Progenitor cell of endocrine pancreas (in vitro differentiated cells): ENCODE measurements around the gene GPSM3. TPM values are rescaled to one million over a fixed set of nuclear protein-coding genes. Genes with fewer than 3 reads are reported as not detected.

Experiments used
- DNase-seq: peaks from one replicate; pipeline ENCODE4 v3.0.0; 2021; ENCODE audit warnings: low spot score; ENCODE audit not compliant: unreplicated experiment
- H3K27ac Mint-ChIP-seq: 2 replicates; pipeline ENCODE4 v1.8.0; 2021; ENCODE audit warnings: mild to moderate bottlenecking, moderate library complexity, mixed read lengths
- H3K27me3 Mint-ChIP-seq: 2 replicates; pipeline ENCODE4 v1.8.0; 2021; ENCODE audit warnings: mixed read lengths
- H3K36me3 Mint-ChIP-seq: 2 replicates; pipeline ENCODE4 v1.8.0; 2022; ENCODE audit warnings: mixed read lengths; ENCODE audit not compliant: insufficient read depth
- H3K4me1 Mint-ChIP-seq: 2 replicates; pipeline ENCODE4 v1.8.0; 2021; ENCODE audit warnings: low read depth, mixed read lengths
- H3K4me3 Mint-ChIP-seq: 2 replicates; pipeline ENCODE4 v1.8.0; 2021; ENCODE audit warnings: low read depth, mild to moderate bottlenecking, moderate library complexity, mixed read lengths
- H3K9me3 Mint-ChIP-seq: 2 replicates; pipeline ENCODE4 v1.8.0; 2021; ENCODE audit warnings: low read depth, mixed read lengths
- CTCF ChIP-seq: fragments of 200-600 bp; sonication (generic); IDR thresholded peaks from one replicate; pipeline ENCODE4 v1.5.0; 2021; ENCODE audit warnings: antibody characterized with exemption, mild to moderate bottlenecking; ENCODE audit not compliant: unreplicated experiment
- total RNA-seq: library from RNA; stranded (reverse); gene quantifications from 2 replicates; pipeline ENCODE4 v1.2.1, GENCODE V29; 2021

Gene GPSM3
- total RNA-seq, 1 donor from 2014 or later = 6.5 TPM

GRCh38 chr6:32203426-32204267 is 11.2 kb upstream of the GPSM3 start:
- H3K36me3 Mint-ChIP-seq = no peaks in the 10 kb centered on the region
- DNase-seq = no peak
- peaks cover 11% of the 10 kb centered on the region for H3K27me3 Mint-ChIP-seq
- no peak overlapping the region for H3K4me3 Mint-ChIP-seq
- peaks cover 7% of the 10 kb centered on the region for H3K9me3 Mint-ChIP-seq
- TF ChIP-seq CTCF = no peak
- H3K4me1 Mint-ChIP-seq = no peaks in the 10 kb centered on the region
- H3K27ac Mint-ChIP-seq = no peak overlapping the region

- no peaks in the 10 kb centered on the region for H3K4me1 Mint-ChIP-seq
- peaks cover 7% of the 10 kb centered on the region for H3K9me3 Mint-ChIP-seq
- no peak overlapping the region for H3K27ac Mint-ChIP-seq
- no peaks in the 10 kb centered on the region for H3K36me3 Mint-ChIP-seq
- H3K4me3 Mint-ChIP-seq = no peak overlapping the region
- TF ChIP-seq CTCF = no peak
- DNase-seq = no peak
- peaks cover 11% of the 10 kb centered on the region for H3K27me3 Mint-ChIP-seq
These were observed 9.7 kb upstream of the GPSM3 start for GRCh38 chr6:32202186-32202585.

GRCh38 chr6:32200711-32201475 is 8.4 kb upstream of the GPSM3 start:
- Mint-ChIP-seq H3K27me3 (peaks cover 11% of the 10 kb centered on the region), H3K9me3 (no peaks in the 10 kb centered on the region), H3K4me1 (peaks cover 5% of the 10 kb centered on the region), H3K27ac (no peak overlapping the region), H3K4me3 (no peak overlapping the region), H3K36me3 (no peaks in the 10 kb centered on the region)
- TF ChIP-seq CTCF = no peak
- DNase-seq = no peak

- peaks cover 12% of the 10 kb centered on the region for H3K4me1 Mint-ChIP-seq
- H3K4me3 Mint-ChIP-seq = no peak overlapping the region
- no peaks in the 10 kb centered on the region for H3K9me3 Mint-ChIP-seq
- H3K36me3 Mint-ChIP-seq = no peaks in the 10 kb centered on the region
- no peak for DNase-seq
- H3K27ac Mint-ChIP-seq = no peak overlapping the region
- TF ChIP-seq CTCF = no peak
- H3K27me3 Mint-ChIP-seq = peaks cover 3% of the 10 kb centered on the region
These were observed 6.4 kb upstream of the GPSM3 start for GRCh38 chr6:32198866-32199265.

- Mint-ChIP-seq H3K4me3 (no peak overlapping the region), H3K27ac (no peak overlapping the region), H3K9me3 (no peaks in the 10 kb centered on the region), H3K36me3 (no peaks in the 10 kb centered on the region), H3K4me1 (peaks cover 13% of the 10 kb centered on the region), H3K27me3 (peaks cover under 1% of the 10 kb centered on the region)
- DNase-seq = no peak
- no peak for TF ChIP-seq CTCF
These were observed 5.9 kb upstream of the GPSM3 start for GRCh38 chr6:32198345-32198696.
